Retinal pigment epithelial cell (primary cell): ENCODE data around the gene MAP4.

Experiments used
- DNase-seq: peaks from one replicate; pipeline ENCODE4 v3.0.0-alpha.2; 2010; ENCODE audit warnings: low read depth
- H3K4me3 ChIP-seq: 2 replicates; pipeline ENCODE4 v1.5.1; 2011; ENCODE audit warnings: mild to moderate bottlenecking, low read length, control low read depth, moderate library complexity
- CTCF ChIP-seq: conservative IDR thresholded peaks from 2 replicates; pipeline ENCODE4 v1.5.1; 2011; ENCODE audit warnings: low read depth, low read length, control low read depth, inconsistent platforms

The MAP4 gene

DNA sequence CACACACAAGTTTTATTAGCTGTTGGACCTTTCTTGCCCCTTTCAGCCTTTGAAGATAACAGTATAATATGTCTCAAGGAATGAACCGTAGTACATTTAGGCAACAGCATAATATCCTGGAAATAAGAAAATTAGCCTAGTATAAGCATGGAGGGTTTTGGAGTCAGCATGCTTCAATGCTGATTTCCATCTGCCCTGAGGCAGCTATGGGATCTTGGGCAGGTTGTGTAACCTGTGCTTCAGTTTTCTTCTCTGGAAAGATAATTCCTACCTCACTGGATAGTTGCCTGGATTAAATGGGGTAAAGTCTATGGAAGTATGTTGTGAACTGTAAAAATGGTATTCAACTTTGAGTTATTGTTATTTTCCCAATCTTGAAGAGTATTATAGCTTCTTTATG, 211.6 kb downstream of the MAP4 start:
- DNase-seq: no peak
- no peak for TF ChIP-seq CTCF
- H3K4me3 ChIP-seq: no peak overlapping the region

GRCh38 chr3:47803480-47804025, 212.7 kb downstream of the MAP4 start:
- H3K4me3 ChIP-seq: peak overlapping the region; percentile 70
- no peak for DNase-seq
- TF ChIP-seq CTCF: no peak

GRCh38 chr3:47802734-47803479, 213.3 kb downstream of the MAP4 start, which contains the start of gene DHX30:
DHX30 (plus strand) TSS chr3:47803138; CDS start chr3:47810684, 7,546 bp downstream.
- peak; percentile 42 for DNase-seq
- H3K4me3 ChIP-seq: peak within 1 kb of the TSS; percentile 70
- TF ChIP-seq CTCF: no peak
